M059J (cell line): ENCODE data around the gene OR4C45. TPM values are rescaled to one million over a fixed set of nuclear protein-coding genes. Genes with fewer than 3 reads are reported as not detected.
"Not testable (repeated sequence)": the region's sequence is repeated elsewhere in the genome, so short reads cannot be mapped to it uniquely, and the experiment has no call there.

Experiments
- DNase-seq: peaks from one replicate; pipeline ENCODE4 v3.0.0-alpha.2; 2012; ENCODE audit warnings: low read depth
- total RNA-seq: library from RNA; depleted of rRNA; stranded (reverse); fragments of >200 nt; shearing (Covaris generic); gene quantifications from 2 replicates; pipeline ENCODE4 v1.2.3, GENCODE V29; 2014; rRNA removed

The OR4C45 gene
- total RNA-seq = not detected in 2 replicates

DNA sequence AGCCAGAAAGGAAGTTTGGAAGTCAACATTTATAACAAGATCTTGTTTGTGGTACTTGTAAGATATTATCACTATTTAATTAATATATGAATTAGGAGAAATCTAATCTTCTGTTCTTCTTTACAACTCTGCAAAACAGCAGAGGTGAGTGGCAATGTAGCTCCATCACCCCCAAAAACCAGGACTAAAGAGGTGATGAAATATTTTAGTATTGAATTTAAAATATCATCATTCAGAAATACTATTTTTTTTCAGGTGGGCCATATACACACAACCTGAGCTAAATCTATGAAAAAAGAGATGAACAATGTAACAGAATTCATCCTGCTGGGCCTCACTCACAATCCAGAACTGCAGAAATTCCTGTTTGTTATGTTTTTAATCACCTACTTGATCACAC is at the start of gene OR4C45:
TSS of gene OR4C45 (plus strand) at position 301 of the 400 bp plus-strand sequence.
- no peak for DNase-seq

DNA sequence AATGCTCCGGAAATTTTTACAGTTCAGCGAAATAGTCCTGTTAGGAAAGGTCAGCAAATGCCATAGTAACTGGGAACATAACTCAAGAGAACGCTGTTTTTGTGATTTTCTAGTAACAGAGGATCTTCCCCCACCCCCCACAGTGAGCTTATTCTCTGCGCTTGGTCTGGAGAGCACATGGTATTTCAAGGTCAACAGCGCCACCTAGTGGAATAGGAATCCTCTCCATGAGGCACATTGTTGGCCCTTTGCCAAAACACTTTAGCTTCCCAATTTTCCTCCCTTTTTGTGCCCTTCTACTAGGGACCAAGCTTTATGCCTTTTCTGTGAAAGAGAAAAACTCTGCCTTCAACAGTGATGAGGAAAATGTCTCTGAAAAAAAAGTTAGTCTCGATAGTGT is 37.1 kb upstream of the OR4C45 start:
- DNase-seq = peak; percentile 58

- no peak for DNase-seq
Observed at GRCh38 chr11:50030193-50030592, 2.5 kb upstream of the OR4C45 start.

DNA sequence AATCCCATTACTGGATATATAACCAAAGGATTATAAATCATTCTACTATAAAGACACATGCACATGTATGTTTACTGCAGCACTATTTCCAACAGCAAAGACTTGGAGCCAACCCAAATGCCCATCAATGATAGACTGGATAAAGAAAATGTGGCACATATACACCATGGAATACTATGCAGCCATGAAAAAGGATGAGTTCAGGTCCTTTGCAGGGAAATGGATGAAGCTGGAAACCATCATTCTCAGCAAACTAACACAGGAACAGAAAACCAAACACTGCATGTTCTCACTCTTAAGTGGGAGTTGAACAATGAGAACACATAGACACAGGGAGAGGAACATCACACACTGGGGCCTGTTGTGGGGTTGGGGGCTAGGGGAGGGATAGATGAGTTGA is 3.6 kb downstream of the OR4C45 start:
- not testable (repeated sequence) for DNase-seq

DNA sequence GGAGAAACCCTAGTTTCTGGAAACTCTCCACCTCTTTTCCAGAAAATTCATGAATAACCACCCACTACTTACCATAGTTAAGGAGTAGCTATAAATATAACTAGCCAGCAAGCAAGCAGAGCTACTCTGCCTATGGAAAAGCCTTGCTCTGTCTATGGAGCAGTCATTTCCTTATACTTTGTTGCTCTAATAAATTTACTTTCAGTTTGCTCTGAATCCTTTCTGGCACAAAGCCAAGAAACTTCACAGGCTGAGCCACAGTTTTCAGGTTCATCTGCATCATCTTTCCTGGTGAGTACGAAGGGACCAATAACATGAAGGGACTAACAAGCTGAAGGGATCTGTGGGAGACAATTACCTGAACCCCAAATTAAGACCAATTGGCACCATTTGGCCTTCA is 4.6 kb downstream of the OR4C45 start:
- peak; percentile 2 for DNase-seq

- no peak for DNase-seq
Observed at GRCh38 chr11:50044647-50045046, 12.0 kb downstream of the OR4C45 start.

DNA sequence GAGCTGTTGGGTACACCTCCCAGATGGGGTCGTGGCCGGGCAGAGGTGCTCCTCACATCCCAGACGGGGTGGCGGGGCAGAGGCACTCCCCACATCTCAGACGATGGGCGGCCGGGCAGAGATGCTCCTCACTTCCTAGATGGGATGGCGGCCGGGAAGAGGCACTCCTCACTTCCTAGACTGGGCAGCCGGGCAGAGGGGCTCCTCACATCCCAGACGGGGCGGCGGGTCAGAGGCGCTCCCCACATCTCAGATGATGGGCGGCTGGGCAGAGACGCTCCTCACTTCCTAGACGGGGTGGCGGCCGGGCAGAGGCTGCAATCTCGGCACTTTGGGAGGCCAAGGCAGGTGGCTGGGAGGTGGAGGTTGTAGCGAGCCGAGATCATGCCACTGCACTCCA is 30.4 kb downstream of the OR4C45 start:
- DNase-seq = not testable (repeated sequence)

DNA sequence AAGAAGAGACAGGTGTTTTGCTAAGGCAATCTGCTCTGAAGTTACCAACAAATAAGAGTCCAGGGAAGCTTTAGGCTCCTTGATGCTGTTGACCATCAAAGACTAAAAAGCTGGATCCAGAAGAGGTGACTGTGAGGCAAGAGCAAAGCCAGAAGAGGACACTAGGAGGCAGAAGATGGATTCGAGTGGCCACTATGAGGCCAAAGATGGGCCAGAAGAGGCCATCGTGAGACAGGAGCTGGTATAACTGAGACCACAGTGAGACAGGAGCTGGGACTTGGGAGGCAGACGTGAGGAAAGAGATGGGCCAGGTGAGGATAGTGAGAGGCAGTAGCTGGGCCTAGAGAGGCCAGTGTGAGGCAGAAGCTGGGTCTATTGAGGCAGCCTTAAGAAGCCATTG is 37.7 kb downstream of the OR4C45 start:
- DNase-seq = no peak

GRCh38 chr11:50071584-50072225 is 39.0 kb downstream of the OR4C45 start:
- no peak for DNase-seq

DNA sequence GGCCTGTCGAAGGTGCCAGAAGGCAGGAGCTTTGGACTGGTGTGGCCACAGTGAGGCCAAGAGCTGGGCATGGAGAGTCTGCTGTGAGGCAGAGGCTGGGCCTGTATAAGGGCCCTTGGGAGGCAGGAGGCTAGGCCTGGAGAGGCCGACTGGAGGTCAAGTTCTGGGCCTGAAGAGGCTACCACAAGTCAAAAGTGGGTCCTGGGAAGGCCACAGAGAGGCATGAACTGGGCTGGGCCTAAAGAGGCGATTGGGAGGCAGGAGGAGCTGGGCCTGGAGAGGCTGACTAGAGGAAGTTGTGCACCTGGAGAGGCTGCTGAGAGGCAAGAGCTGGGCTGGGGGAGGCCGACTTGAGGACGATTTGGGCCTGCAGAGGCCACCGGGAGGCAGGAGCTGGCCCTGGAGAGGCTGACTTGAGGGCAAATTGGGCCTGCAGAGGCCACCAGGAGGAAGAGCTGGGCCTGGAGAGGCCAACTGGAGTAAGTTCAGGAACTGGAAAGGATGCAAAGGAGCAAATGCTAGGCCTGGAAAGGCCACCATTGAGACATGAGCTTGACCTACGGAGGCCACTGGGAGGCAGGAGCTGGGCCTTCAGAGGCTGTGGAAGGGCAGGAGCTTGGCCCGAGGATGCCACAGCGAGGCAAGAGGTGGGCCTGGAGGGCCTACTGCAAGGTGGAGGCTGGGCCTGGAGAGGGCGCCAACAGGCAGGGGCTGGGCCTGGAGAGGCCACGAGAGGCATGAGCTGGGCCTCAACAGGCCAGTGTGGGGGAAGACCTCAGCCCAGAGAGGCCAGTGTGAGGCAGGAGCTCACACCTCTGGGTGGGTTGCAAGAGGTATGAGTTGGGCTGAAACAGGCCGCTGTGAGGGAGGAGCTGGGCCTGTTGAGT is 39.8 kb downstream of the OR4C45 start:
- DNase-seq = no peak

GRCh38 chr11:50073113-50074105 is 40.7 kb downstream of the OR4C45 start:
- no peak for DNase-seq

DNA sequence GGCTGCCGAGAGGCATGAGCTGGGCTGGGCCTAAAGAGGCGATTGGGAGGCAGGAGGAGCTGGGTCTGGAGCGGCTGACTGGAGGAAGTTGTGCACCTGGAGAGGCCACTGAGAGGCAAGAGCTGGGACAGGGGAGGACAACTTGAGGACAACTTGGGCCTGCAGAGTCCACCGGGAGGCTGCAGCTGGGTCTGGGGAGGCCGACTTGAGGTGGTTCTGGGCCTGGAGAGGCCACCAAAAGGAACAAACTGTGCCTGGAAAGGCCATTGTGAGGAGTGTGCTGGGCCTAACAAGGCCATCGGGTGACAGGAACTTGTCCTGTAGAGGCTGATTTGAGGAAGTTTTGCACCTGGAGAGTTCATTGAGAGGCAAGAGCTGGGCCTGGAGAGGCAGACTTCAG is 41.5 kb downstream of the OR4C45 start:
- DNase-seq = no peak

GRCh38 chr11:50075856-50076255 is 43.2 kb downstream of the OR4C45 start:
- no peak for DNase-seq

DNA sequence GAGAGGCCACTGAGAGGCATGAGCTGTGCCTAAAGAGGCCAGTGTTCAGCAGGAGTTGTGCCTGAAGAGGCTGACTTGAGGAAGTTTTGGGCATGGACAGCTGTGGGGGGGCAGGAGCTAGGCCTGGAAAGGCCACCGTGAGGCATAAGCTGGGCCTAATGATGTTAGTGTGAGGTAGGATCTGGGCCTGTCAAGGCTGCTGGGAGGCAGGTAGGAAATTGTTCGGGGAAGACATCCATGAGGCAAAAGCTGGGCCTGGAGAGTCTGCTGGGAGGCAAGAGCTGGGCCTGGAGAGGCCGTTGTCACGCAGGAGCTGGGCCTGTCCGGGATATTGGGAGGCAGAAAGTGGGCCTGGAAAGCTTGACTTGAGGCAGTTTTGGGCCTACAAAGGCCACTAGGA is 44.9 kb downstream of the OR4C45 start:
- no peak for DNase-seq

DNA sequence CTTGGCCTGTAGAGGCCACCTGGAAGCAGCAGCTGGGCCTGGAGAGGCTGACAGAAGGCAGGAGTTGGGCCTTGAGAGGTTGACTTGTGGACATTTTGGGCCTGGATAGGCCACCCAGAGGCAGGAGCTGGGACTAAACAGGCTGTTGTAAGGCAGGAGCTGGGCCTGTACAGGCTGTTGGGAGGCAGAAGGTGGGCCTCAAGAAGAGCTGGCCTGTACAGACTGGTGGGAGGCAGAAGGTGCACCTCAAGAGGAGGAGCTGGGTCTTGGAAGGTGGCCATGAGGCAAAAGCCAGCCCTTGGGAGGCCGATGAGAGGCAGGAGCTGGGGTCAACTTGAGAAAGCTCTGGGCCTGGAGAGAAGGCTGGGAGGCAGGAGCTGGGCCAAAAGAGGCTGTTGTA is 45.3 kb downstream of the OR4C45 start:
- no peak for DNase-seq

- peak; percentile 54 for DNase-seq
Observed at GRCh38 chr11:50078946-50079345, 46.3 kb downstream of the OR4C45 start.

GRCh38 chr11:50080256-50080655 is 47.6 kb downstream of the OR4C45 start:
- peak; percentile 22 for DNase-seq

Other genes with a start within 250 kb of the OR4C45 start
- gene OR4C13, start 80.5 kb upstream of the OR4C45 start, total RNA-seq = not detected in 2 replicates
- gene OR4C12, start 50.3 kb upstream of the OR4C45 start, total RNA-seq = not detected in 2 replicates